Calu3 (cell line): Measurements from ENCODE around the gene VOPP1. TPM values are rescaled to one million over a fixed set of nuclear protein-coding genes. Genes with fewer than 3 reads are reported as not detected.

Experiments
- BruUV-seq: library from RNA; stranded (reverse); fragments of 400-500 nt; replicated peaks from 2 replicates; lab custom pipeline; 2021; lab: Mats Ljungman, UMichigan
- CTCF ChIA-PET: fragments of 300-600 bp; sonication (Branson Sonifier 250); formaldehyde crosslinking; loops from one replicate; lab custom pipeline; 2022; ENCODE audit warnings: antibody characterized with exemption; lab: Charles Lee
- DNase-seq: peaks from one replicate; pipeline ENCODE4 v3.0.0; 2022
- H3K27ac Mint-ChIP-seq: one replicate; pipeline ENCODE4 v1.8.0; 2022; ENCODE audit warnings: mixed read lengths; ENCODE audit not compliant: unreplicated experiment
- H3K27me3 Mint-ChIP-seq: one replicate; pipeline ENCODE4 v1.8.0; 2022; ENCODE audit warnings: mixed read lengths; ENCODE audit not compliant: unreplicated experiment
- H3K36me3 Mint-ChIP-seq: one replicate; pipeline ENCODE4 v1.8.0; 2022; ENCODE audit warnings: mild to moderate bottlenecking, moderate library complexity, mixed read lengths; ENCODE audit not compliant: insufficient read depth, unreplicated experiment
- H3K4me1 Mint-ChIP-seq: one replicate; pipeline ENCODE4 v1.8.0; 2022; ENCODE audit warnings: mild to moderate bottlenecking, low read depth, mixed read lengths; ENCODE audit not compliant: unreplicated experiment
- H3K4me3 Mint-ChIP-seq: one replicate; pipeline ENCODE4 v1.8.0; 2022; ENCODE audit warnings: mild to moderate bottlenecking, low read depth, moderate library complexity, mixed read lengths; ENCODE audit not compliant: unreplicated experiment
- H3K9me3 Mint-ChIP-seq: one replicate; pipeline ENCODE4 v1.8.0; 2022; ENCODE audit warnings: low read depth, mixed read lengths; ENCODE audit not compliant: unreplicated experiment
- CTCF ChIP-seq: fragments of 200-600 bp; IDR thresholded peaks from one replicate; pipeline ENCODE4 v1.8.0; 2022; ENCODE audit warnings: antibody characterized with exemption; ENCODE audit not compliant: unreplicated experiment
- intact Hi-C: fragments of 100-400 bp; cut with micrococcal nuclease; formaldehyde crosslinking; loops from one replicate; pipeline ENCODE4 v1.10.0; 2022; ENCODE audit not compliant: unreplicated experiment
- total RNA-seq: library from RNA; stranded (reverse); gene quantifications from 2 replicates; pipeline ENCODE4 v1.2.3, GENCODE V29; 2022

Gene VOPP1
- total RNA-seq, 1 experiment from 2014 or later, result 128 TPM

DNA sequence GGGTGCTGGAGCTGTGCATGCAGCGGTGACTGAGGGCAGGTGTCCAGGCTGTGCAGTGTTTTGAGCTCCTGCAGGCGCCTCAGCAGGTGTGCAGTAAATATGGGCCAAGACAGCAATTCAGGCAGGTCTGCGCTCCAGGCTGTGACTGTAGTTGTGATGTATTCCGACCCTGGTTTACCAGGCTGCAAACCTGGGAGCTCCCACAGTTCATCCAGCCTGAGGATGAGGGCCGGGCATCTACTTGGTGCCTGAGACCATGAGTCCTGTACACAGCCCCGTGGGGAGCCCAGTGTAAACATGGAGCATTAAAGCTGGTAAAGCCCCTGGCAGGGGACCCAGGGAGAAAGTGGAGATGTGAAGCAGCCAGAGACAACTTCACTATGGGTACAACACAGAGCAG, 82.8 kb downstream of the VOPP1 start:
- Mint-ChIP-seq H3K4me3 (no peak overlapping the region), H3K36me3 (peaks cover 19% of the 10 kb centered on the region), H3K27ac (no peak overlapping the region), H3K27me3 (no peaks in the 10 kb centered on the region), H3K9me3 (no peaks in the 10 kb centered on the region), H3K4me1 (no peaks in the 10 kb centered on the region)
- TF ChIP-seq CTCF, result no peak
- no peak for DNase-seq
- BruUV-seq, result no TSS peak
- CTCF ChIA-PET, result no interaction called here
- intact Hi-C loops, result no loop called here

DNA sequence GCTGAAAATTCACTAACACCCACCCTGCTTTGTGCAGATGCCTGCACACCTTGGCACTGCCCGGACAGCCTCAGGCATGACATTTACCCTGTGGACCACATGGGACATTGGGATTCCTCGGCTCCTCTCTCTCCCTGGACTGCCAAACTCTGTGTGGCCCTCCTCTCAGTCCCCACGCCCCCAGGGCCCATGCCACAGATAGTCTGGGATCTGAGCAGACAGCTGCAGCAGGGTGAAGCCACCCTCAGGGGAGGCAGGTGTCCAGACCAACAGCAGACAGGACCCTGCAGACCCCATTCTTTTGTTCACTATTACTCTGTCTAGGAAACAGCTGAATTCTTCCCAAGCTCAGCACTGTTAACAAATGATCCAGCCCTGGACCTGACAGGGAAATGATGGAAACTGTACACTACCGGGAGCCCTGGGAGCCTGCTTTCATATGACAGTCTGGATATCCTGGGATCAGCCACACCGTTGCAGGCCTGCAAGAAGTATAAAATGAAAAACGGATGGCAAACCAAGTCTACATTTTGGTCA, 83.4 kb downstream of the VOPP1 start:
- CTCF ChIA-PET, result no interaction called here
- Mint-ChIP-seq H3K9me3 (no peaks in the 10 kb centered on the region), H3K36me3 (peaks cover 19% of the 10 kb centered on the region), H3K4me1 (no peaks in the 10 kb centered on the region), H3K4me3 (no peak overlapping the region), H3K27me3 (no peaks in the 10 kb centered on the region), H3K27ac (no peak overlapping the region)
- BruUV-seq, result no TSS peak
- TF ChIP-seq CTCF, result no peak
- no peak for DNase-seq
- intact Hi-C loops, result no loop called here

DNA sequence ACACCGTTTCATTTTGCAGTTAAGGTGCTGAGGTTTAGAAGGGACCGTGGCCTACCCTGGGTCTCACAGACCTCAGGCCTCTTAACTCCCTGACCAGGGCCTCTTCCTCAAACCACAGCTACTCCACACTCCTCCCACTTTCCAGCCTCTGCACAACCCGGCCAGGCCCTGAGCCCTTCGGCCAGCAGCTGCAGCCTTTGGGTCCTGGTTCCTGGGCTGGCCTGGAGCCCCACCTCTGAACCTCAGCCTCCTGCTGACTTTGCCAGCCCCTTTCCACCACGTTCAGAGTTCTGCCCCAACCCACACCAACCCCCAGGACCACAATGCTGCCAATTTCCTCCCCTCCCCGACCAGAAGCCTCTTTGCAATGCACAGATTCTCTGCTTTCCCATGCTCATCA, 84.1 kb downstream of the VOPP1 start:
- BruUV-seq, result no TSS peak

DNA sequence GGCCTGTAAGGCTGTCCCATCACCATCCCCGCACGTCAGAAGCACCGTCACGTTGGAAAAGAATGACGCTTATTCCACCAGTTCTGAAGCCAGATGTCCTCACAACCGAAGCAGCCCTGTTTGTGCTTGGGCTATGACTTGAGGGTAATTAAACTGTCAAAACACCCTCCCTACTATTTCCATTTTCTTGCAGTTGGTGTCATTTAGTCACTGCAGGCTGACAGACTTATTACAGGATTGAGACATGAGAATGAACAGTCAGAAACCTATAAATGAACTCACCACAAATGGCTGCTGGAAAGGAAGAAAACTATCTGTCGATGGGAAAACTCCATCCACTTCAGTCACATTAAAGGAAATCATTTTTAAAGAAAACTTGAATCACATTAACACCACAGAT, 85.3 kb downstream of the VOPP1 start:
- TF ChIP-seq CTCF, result no peak
- CTCF ChIA-PET, result interaction anchor here (0.6 kb wide), 1 partner anchor 208 kb away, joined by 4 read pairs; no protein-coding TSS in a partner anchor
- Mint-ChIP-seq H3K9me3 (no peaks in the 10 kb centered on the region), H3K27me3 (no peaks in the 10 kb centered on the region), H3K36me3 (peaks cover 19% of the 10 kb centered on the region), H3K4me1 (no peaks in the 10 kb centered on the region), H3K4me3 (no peak overlapping the region), H3K27ac (no peak overlapping the region)
- no TSS peak for BruUV-seq
- DNase-seq, result no peak
- intact Hi-C loops, result no loop called here

More for the DNA sequence above, 84.1 kb downstream of the VOPP1 start:
- no peaks in the 10 kb centered on the region for H3K27me3 Mint-ChIP-seq
- H3K4me1 Mint-ChIP-seq, result no peaks in the 10 kb centered on the region
- TF ChIP-seq CTCF, result no peak
- H3K36me3 Mint-ChIP-seq, result peaks cover 19% of the 10 kb centered on the region
- H3K27ac Mint-ChIP-seq, result no peak overlapping the region
- H3K9me3 Mint-ChIP-seq, result no peaks in the 10 kb centered on the region
- CTCF ChIA-PET, result no interaction called here
- intact Hi-C loops, result no loop called here
- H3K4me3 Mint-ChIP-seq, result no peak overlapping the region
- DNase-seq, result no peak
